GM21390 (cell line): ENCODE results near the gene RNF32.
"Not testable (repeated sequence)": the region's sequence is repeated elsewhere in the genome, so short reads cannot be mapped to it uniquely, and the experiment has no call there.

Source experiments
- ATAC-seq: cut with Tn5 transposase; IDR thresholded peaks from one replicate; pipeline ENCODE4 v1.9.1; 2021; ENCODE audit not compliant: unreplicated experiment

Gene RNF32

DNA sequence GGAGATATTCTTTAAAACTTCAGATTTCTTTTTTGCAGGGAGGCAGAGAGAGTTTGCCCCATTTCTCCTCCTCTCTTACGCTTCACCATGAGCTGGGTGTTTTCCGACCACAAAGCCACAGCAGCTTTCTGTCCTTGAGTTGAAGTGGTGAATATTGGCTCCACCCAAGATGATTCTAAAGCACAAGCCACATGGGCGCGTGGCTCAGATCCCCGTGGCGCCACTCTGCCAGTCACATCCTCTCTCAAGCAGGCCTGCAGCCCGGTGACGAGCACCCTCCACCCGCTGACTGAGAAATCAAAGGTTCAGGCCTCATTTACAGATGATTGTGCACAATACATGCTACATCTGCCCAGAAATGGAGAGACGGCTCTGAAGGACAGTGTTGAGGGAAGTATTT is 27.6 kb upstream of the RNF32 start:
- ATAC-seq, result no peak

DNA sequence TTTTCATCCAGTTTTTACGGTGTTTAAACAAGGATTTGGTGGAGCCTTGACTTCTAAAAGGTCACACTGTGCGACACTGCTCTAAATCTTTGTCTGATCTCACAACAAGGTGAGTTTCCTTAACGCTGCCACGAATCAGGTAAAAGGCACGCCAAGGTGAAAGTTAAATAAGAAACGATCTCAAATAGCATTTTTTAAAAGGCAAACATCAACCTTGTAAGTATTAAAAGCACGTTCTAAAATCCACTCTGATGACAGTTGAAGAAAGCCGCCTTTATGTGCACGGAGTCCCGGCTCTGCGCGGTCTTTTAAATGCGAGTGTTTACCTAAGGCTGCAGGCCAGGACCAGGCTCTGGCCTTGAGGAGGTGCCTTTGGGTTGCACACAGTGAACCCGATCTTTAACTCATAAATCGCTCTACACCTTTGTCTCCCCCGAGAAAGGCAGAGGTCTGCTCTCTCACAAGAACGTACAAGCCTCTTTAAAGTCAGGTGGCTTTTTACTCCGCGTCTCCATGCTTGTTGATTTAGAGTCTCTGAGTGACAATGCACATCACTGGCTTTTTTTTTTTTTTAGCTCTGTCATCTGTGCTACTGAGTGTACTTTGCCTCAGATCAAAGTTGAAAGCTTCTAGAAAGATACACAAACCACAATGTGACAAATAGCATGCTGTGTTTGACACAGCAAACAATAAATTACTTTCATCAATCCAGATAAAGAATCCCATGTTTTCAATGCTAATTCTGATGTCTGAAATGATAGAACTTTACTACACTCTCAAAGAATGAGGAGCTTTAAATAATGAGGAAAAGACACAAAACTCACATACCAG is 25.9 kb upstream of the RNF32 start:
- no peak for ATAC-seq

DNA sequence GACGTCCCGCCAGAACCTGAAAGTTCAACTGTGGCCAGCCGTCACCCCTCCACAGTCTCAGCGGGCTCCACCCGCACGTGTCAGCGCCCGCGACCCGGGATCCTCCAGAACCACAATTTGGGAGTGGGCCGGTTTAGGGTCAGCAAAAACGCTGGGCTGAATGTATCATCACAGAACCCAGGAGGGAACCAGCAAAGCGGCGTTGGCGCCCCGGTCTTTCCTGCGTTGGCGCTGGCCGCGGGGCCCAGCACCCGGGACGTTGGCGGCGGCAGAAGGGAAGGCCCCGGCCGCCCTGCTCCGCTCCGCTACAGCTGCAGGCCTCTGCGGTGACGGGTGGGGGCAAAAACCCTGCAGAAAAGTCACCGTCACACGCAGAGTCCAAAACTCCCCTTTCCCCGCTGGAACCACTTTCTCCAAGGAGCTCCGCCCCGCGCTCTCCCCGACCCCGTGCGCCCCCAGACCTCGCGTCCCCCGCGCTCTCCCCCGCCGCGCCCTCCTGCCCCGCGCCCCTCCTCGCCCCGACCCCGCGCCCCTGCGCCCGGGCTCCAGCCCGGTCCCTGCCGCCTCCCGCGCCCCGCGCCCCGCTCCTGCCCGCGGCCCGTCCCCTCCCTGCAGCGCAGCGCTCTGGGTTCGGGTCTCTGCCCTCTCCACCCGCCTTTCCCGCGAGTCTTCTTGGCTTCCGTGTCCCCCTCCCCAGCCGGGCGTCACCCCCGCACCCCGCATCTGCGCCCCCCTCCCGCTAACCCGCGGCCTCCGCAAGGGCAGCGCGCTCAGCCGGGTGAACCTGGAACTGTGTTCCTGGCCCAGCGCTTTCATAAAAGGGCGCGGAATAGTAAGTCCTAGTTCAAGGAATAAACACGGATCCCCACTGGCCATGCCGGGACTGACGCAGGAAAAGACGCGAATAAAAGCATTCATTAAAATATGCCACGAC is 24.0 kb upstream of the RNF32 start:
- ATAC-seq, result no peak

DNA sequence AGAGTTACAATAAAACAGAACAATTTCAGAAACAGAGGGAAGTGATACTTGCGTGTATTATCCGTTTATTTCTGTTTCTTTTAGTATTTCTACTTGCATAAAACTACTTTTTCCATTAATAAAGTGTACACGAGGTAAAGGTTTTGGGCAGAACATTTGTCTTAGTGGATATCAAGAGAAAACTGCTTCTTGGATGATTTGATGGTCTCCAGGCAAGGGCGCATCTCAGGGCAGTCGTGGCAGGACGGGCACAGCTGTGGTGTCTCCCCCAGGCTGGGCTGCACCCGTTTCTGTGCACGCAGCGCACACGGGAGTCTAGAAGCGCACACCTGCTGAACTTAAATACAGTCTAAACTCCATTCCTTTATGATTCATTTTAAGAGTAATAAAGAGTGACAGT is 23.4 kb upstream of the RNF32 start:
- no peak for ATAC-seq

DNA sequence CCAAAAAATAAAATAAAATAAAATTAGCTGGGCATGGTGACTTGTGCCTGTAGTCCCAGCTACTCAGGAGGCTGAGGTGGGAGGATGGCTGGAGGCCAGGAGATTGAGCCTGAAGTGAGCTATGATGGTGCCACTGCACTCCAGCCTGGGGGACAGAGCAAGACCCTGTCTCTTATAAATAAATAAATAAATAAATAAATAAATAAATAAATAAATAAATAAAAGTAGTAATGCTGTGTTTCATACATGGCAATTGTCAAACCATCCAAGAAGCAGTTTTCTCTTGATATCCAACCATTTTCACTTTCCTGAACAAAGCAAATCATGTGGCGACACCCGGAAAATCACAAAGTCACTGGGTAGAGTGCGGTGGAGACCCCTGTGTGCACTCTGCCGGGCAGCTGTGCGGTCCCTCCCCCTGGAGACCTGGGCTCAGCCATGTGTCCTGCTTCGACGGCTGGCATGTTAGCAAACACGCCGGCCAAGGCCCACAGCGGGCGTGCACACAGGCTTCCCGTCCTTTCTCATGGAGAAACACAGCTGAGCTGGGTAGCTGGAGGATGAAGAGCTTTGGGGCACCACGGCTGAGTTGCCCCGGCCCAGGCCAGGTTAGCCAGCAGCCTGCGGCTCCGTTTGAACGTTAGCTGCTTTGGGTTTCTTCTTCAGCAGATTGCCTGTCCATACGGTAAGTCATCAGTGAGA is 22.3 kb upstream of the RNF32 start:
- no peak for ATAC-seq

DNA sequence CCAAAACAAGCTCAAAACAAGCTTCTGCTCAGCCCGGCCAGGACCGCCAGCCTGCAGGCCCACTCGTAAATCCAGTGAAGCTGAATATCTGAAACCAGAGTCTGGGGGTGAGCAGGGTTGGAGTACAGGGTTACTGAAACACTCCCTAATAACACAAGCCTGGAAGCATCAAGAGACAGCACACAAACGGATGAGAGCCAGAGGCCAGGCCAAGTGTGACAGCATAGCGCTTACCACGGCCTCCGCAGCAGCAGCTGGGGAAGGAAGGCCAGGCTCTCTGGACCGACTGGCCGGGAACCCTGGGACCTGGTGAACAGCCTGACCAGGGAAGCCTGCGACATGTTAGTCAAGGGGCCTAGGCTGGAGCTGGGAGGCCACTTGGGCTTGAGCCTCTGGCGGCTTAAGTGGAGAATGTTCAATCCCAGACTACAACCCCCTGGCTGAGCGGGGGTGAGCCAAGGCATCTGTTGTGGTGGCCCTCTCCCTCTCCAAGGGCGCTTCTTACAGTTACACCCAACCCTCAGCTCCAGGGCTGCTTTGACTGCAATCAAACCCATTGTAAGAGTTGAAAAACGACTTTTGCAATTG is 21.7 kb upstream of the RNF32 start:
- no peak for ATAC-seq

DNA sequence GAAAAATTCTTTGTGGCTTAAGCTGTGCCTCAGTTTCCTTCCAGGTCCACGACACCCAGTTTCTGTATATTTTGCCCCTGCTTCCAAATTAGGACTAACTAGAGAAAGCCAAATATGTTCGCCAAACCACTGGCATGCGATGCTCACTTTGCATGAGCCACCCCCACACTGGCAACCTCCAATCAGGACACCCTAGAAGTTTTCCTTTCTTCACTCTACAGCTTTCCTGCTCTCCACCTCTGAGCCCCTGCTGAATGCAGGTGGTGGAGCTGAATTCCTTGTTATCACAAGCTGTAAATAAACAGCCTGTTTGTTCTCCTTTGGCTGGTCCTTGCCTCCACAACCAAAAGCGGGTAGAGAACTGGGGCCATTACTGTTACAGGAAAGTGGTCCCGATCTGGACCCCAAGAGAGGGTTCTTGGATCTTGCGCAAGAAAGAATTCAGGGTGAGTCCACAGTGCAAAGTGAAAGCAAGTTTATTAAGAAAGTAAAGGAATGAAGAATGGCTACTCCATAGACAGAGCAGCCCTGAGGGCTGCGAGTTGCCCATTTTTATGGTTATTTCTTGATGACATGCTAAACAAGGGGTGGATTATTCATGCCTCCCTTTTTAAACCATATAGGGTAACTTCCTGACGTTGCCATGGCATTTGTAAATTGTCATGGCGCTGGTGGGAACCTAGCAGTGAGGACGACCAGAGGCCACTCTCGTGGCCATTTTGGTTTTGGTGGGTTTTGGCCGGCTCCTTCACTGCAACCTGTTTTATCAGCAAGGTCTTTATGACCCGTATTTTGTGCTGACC is 20.9 kb upstream of the RNF32 start:
- not testable (repeated sequence) for ATAC-seq

DNA sequence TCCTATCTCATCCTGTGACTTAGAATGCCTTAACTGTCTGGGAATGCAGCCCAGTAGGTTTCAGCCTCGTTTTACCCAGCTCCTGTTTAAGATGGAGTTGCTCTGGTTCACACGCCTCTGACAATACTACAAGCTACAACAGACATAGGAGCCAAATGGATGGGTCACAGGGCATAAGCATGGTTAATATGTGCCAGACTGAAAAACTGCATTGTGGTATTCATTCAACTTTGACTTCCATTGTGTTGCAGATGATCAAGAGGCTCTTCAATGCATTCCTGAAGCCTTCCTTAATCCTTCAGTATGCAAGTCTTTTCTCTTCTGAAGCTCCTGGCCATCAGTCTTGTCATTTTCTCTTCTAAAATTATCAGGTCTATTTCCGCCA is 20.3 kb upstream of the RNF32 start:
- ATAC-seq, result no peak

DNA sequence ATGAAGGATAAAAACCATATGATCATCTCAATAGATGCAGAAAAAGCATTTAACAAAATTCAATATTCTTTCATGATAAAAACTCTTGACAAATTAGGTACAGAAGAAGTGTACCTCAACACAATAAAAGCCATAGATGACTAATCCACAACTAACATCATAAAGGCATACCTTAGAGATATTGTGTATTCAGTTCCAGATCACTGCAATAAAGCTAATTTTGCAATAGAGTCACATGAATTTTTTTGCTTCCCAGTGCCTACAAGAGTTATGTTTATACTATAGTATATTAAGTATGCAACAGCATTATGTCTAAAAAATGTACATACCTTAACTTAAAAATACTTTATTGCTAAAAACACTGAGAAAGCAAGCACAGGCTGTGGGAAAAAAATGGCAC is 18.9 kb upstream of the RNF32 start:
- ATAC-seq, result no peak

DNA sequence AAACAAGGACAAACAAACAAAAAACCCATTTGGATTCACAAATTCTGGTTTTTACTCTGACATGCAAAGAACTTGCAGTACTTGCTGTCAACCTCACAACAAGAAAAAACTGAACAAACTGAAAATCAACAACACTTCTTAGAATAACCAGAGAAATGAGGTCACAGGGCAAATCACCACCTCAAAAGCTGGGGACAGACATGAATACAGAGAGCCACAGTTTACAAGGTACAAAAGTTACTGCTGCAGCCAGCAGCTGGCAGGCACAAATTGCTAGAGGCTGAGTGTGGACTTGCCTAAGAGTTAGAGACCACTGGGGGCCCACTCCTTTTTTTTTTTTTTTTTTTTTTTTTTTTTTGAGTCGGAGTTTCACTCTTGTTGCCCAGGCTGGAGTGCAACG is 15.0 kb upstream of the RNF32 start:
- no peak for ATAC-seq

DNA sequence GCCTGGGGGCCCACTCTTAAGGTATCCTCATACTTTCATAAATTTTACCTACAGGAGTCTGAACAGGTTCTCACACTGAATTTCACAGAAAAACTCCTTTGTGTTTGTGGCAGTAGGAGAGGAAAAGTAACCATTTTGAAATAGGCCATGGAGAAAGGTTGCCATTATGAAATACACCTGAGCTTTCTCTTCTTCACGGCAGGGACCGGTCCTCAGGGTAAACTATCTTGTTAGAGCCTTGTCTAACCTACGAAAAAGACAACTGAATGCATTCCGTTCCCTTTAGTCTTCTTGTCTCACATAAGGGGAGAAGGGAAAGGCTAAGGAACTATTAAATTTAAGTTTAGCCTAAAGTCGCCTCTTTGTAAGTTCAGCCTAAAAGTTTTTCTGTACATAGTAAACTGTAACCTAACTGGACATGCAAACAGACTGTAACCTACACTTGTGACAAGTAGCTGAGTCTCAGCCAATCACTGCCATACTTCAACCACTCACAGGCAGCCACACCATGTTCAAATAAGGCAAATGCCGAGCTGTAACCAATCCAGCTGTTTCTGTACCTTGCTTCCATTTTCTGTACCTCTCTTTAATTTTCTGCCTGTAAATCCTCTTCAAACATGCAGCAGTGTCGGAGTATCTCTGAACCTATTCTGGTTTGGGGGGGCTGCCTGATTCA is 14.2 kb upstream of the RNF32 start:
- ATAC-seq, result no peak

DNA sequence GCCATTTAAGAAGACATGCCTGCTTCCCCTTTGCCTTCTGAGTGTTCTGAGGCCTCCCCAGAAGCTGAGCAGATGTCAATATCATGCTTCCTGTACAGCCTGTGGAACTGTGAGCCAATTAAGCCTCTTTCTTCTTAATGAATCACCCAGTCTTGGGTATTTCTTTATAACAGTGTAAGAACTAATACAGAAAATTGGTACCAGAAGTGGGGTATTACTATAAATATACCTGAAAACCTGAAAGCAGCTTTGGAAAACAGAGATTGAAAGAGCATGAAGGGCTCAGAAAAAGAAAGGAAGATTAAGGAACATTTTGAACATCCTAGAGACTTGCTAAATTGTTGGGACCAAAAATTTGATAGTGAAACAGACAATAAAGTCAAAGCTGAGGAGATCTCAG is 12.0 kb upstream of the RNF32 start:
- no peak for ATAC-seq

DNA sequence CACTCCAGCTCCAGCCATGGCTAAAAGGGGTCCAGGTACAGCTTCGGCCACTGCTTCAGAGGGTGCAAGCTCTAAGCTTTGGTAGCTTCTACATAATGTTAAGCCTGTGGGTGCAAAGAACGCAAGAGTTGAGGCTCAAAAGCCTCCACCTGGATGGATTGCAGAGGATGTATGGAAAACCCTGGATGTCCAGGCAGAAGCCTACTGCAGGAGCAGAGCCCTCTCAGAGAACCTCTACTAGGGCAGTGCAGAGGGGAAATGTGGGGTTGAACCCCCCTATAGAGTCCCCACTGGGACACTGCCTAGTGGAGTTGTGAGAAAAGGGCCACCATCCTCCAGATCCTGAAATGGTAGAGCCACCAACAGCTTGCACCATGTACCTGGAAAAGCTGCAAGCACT is 10.7 kb upstream of the RNF32 start:
- no peak for ATAC-seq

DNA sequence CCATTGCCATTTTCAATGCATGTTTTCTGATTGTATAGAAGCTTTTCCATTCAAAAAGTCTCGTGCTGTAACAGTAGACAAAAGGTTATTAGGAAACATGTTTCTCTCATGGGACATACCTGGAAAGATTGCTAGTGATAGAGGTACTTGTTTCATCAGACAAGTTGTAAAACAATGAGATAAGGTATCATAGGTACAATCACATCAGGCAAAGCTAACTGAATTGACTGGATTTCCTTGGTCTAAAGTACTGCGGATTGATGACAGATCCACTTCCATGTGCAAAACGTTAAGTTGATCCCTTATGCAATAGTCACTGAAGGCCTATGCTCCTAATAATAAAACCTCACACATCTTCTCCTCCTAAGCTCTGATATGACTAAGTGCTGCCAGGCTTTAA is 6.5 kb upstream of the RNF32 start:
- ATAC-seq, result no peak

DNA sequence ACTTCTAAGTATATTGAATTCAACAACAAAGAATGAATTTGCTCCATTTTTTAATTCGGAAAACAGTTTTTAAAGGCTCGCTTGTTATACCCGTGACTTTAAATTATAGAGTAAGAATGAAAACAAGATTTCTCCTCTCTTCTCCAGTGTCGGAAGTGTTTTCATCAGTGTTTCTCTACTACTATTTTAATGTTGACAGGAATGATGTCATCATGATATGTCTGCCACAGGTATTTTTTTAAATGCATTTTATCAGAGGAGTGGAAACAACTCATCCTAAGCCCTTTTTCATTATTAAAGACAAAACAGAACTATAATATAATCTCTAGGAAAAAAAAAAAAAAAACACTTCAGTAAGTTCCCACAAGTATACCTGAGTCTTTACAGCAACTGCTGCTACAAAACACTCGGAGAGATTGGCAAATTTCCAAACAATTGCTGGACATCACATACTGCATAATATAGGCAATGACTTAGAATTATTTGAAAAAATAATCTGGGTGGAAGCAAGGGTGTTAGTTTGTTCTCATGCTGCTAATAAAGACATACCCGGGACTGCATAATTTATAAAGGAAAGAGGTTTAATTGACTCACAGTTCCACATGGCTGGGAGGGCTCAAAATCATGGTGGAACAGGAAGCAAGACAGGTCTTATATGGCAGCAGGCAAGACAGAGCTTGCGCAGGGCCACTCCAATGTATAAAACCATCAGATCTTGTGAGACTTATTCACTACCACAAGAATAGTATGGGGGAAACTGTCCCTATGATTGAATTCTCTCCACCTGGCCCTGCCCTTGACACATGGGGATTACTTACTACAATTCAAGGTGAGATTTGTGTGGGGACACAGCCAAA is 4.8 kb upstream of the RNF32 start:
- ATAC-seq, result no peak

DNA sequence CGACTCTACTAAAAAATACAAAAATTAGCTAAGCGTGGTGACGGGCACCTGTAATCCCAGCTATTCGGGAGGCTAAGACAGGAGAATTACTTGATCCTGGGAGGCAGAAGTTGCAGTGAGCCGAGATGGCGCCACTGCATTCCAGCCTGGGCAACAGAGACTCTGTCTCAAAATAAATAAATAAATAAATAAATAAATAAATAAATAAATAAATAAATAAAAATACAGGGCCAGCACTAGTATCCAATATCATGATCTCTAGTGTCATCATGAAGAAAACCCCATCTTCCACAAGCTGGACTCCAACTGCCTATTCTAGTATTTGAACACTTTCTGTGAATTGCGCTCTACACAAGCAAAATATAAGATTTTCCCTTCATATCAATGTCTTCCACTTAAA is 3.5 kb upstream of the RNF32 start:
- not testable (repeated sequence) for ATAC-seq

DNA sequence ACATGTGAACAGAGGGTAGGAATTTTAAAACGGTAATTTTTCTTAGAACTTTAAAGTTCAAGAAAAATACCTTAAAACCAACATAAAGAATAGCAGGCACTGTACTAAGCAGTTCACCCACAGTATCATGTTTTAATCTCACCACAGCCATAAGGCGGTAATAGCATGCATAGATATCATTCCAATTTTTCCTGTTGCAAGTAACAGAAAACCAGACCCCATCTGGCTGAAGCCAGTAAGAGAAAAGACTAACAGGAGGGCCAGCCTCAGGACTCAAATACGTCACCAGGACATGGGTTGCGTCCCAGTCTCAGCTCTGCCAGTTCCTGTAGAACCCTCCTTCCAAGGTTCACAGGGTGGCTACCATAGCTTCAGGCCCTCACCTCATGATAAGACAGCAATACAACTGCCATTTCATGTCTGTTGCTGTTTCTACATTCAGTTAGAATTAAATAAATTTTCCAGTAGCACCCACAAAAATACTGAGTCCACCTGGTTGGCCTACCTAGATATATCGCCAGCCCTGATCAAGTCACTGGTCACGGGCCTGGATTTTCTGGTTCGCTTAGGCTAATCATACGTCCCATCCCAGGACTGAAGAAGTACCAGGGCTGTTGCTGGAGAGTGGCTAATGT is 2.0 kb upstream of the RNF32 start:
- no peak for ATAC-seq
